ENCODE data around the gene YBX3. TPM values are rescaled to one million over a fixed set of nuclear protein-coding genes. Genes with fewer than 3 reads are reported as not detected.

Gene YBX3
- total and polyA plus RNA-seq, 5 experiments from 2014 or later = 56.6 to 88.6 (median 80.1) TPM

DNA sequence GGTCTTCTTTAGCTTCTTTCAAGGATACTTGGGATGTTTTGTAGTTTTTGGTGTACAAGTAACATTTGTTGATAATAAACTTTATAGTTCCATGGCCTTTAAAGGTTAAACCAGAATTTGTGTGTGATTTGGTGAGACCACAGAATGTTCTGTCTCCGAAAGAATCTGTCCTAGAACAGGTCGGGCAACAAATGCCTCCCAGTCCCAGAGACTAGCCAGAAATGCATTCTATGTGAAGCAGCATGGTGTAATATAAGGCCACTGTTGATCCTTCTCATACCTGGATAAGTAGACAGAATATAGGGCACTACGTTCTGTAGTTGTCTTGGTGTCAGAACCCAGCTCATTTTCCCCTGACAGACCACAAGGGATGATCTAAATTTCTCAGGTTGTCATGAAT is 59.3 kb downstream of the YBX3 start:
- H3K27me3 Mint-ChIP-seq = peaks cover 0 to 7% (median 0%) of the 10 kb centered on the region in 5 donors
- POLR2A ChIA-PET = no interaction called here
- no peak for DNase-seq

DNA sequence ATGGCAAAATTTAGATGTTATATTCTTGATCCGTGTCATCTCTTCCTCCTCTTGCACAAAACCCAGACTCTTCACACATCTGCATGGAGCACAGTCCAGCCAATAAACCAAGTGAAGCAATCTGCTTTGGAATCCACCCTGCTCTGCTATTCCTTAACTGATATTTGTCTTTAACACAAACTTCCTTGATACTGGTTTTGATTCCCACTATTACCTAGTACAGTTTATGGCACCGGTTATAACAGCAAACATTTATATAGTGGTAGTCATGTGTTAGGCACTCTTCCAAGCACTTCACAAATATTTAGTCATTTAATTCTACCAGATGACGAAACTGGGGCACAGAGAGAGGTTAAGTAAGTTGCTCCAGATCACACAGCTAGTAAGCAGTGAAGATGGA is 61.8 kb downstream of the YBX3 start:
- H3K4me1 Mint-ChIP-seq = no peaks in the 10 kb centered on the region
- peaks cover 0 to 2% (median 0%) of the 10 kb centered on the region in 5 donors for H3K27me3 Mint-ChIP-seq
- POLR2A ChIA-PET = no interaction called here
- peaks cover 0 to 8% (median 4%) of the 10 kb centered on the region in 9 donors for H3K9me3 Mint-ChIP-seq
- ATAC-seq = no peak
- H3K36me3 Mint-ChIP-seq = peaks cover 0 to 4% (median 0%) of the 10 kb centered on the region in 3 donors
- no peak overlapping the region for H3K27ac Mint-ChIP-seq
- no peak overlapping the region for H3K4me3 Mint-ChIP-seq
- no peak for DNase-seq

More for the DNA sequence above, 59.3 kb downstream of the YBX3 start:
- Mint-ChIP-seq H3K27ac (no peak overlapping the region), H3K36me3 (no peaks in the 10 kb centered on the region), H3K4me3 (no peak overlapping the region), H3K4me1 (peaks cover 7 to 13% (median 11%) of the 10 kb centered on the region in 4 donors), H3K9me3 (no peaks in the 10 kb centered on the region)
- ATAC-seq = no peak

DNA sequence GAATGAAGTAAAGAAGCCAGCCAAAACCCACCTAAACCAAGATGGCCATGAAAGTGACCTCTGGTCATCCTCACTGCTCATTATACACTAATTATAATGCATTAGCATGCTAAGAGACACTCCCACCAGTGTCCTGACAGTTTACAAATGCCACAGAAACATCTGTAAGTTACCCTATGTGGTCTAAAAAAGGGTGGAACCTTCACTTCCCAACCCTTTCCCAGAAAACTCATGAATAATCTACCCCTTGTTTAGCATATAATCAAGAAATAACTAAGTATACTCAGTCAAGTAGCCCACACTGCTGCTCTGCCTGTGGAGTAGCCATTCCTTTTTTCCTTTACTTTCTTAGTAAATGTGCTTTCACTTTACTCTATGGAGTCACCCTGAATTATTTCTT is 69.1 kb downstream of the YBX3 start:
- Mint-ChIP-seq H3K36me3 (peaks cover 0 to 9% (median 0%) of the 10 kb centered on the region in 3 donors), H3K4me1 (no peaks in the 10 kb centered on the region), H3K27ac (no peak overlapping the region), H3K4me3 (no peak overlapping the region), H3K27me3 (no peaks in the 10 kb centered on the region), H3K9me3 (peaks cover 0 to 14% (median 8%) of the 10 kb centered on the region in 9 donors)
- ATAC-seq (no peak), DNase-seq (no peak)
- POLR2A ChIA-PET = no interaction called here

DNA sequence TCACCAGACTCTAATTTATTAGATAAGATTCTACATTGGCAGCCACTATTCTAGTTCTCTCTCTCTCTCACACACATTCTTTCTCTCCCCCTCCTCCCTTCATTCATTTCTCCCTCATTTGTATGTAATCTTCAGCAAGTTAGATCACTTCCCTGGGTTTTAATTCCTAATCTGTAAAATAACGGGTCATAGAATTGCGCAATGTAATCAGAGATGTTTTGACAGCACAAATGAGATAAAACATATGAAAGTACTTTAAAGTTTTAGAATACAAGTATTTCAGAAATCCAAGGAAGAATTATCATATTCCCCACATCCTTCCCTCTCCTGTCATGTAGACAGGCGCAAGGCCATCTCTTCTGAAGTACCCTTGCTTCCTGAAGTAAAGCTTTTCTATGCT is 70.9 kb downstream of the YBX3 start:
- ATAC-seq (no peak), DNase-seq (no peak)
- Mint-ChIP-seq H3K36me3 (peaks cover 0 to 16% (median 8%) of the 10 kb centered on the region in 3 donors), H3K27me3 (peaks cover 0 to 3% (median 0%) of the 10 kb centered on the region in 5 donors), H3K27ac (no peak overlapping the region), H3K4me3 (no peak overlapping the region), H3K9me3 (peaks cover 0 to 23% (median 14%) of the 10 kb centered on the region in 9 donors), H3K4me1 (no peaks in the 10 kb centered on the region)
- POLR2A ChIA-PET = no interaction called here

Other genes starting within 250 kb of the YBX3 start
- gene EIF2S3B, start 217.4 kb downstream of the YBX3 start, total RNA-seq = 1 to 10 TPM; 2.4 TPM
- gene EIF2S3B, start 217.4 kb downstream of the YBX3 start, polyA plus RNA-seq = under 1 TPM; 0.30 to 0.88 (median 0.82) TPM
- gene MAGOHB, start 109.7 kb downstream of the YBX3 start, total RNA-seq = 10 to 100 TPM; 34.3 to 39.1 TPM
- gene MAGOHB, start 109.7 kb downstream of the YBX3 start, polyA plus RNA-seq = 10 to 100 TPM; 44.1 to 77.3 (median 53.9) TPM
- gene STYK1, start 49.3 kb downstream of the YBX3 start, total RNA-seq = under 1 TPM; 0.10 to 0.19 TPM
- gene STYK1, start 49.3 kb downstream of the YBX3 start, polyA plus RNA-seq = under 1 TPM in 1 of 3 donors, not detected in 2; 0.47 TPM
- not detected for gene TAS2R7, start 79.3 kb upstream of the YBX3 start, total RNA-seq
- not detected for gene TAS2R7, start 79.3 kb upstream of the YBX3 start, polyA plus RNA-seq
- not detected for gene TAS2R8, start 84.0 kb upstream of the YBX3 start, total RNA-seq
- gene TAS2R8, start 84.0 kb upstream of the YBX3 start, polyA plus RNA-seq = not detected
- gene TAS2R9, start 86.8 kb upstream of the YBX3 start, total RNA-seq = not detected
- not detected for gene TAS2R9, start 86.8 kb upstream of the YBX3 start, polyA plus RNA-seq
- 1 to 10 TPM; 1.3 TPM for gene TAS2R10, start 103.0 kb upstream of the YBX3 start, total RNA-seq
- gene TAS2R10, start 103.0 kb upstream of the YBX3 start, polyA plus RNA-seq = not detected
- 1 to 10 TPM; 1.8 to 2.5 TPM for gene PRR4, start 126.2 kb upstream of the YBX3 start, total RNA-seq
- 1 to 10 TPM in 1 of 3 donors, under 1 TPM in 1, not detected in 1; 0.87 to 5.7 TPM for gene PRR4, start 126.2 kb upstream of the YBX3 start, polyA plus RNA-seq
- gene PRH1, start 160.9 kb upstream of the YBX3 start, total RNA-seq = 10 to 100 TPM; 20.8 to 27.1 TPM
- 10 to 100 TPM in 2 of 3 donors, 1 to 10 TPM in 1; 7.0 to 20.8 (median 12.4) TPM for gene PRH1, start 160.9 kb upstream of the YBX3 start, polyA plus RNA-seq
- gene TAS2R13, start 186.2 kb upstream of the YBX3 start, total RNA-seq = 1 to 10 TPM; 1.2 to 1.5 TPM
- gene TAS2R13, start 186.2 kb upstream of the YBX3 start, polyA plus RNA-seq = not detected
- gene PRH2, start 205.9 kb upstream of the YBX3 start, total RNA-seq = not detected
- gene PRH2, start 205.9 kb upstream of the YBX3 start, polyA plus RNA-seq = not detected
- 1 to 10 TPM; 3.1 to 3.5 TPM for gene TAS2R14, start 215.9 kb upstream of the YBX3 start, total RNA-seq
- gene TAS2R14, start 215.9 kb upstream of the YBX3 start, polyA plus RNA-seq = 1 to 10 TPM in 1 of 3 donors, under 1 TPM in 2; 0.71 to 1.2 (median 0.74) TPM